Transverse colon (tissue), 4 donors: ENCODE measurements around the gene FRG1.

ENCODE experiments used
- EP300 ChIP-seq: sonication (generic); formaldehyde crosslinking; IDR thresholded peaks from one replicate; pipeline ENCODE4 v1.6.1; 2017; ENCODE audit warnings: antibody characterized with exemption, low read depth
- POLR2A ChIP-seq: fragments of 450-650 bp; IDR thresholded peaks from one replicate; pipeline ENCODE4 v1.6.1; 2016; ENCODE audit warnings: antibody characterized with exemption, mild to moderate bottlenecking, moderate library complexity
- POLR2AphosphoS5 ChIP-seq, 3 donors: sonication (generic); formaldehyde crosslinking; IDR thresholded peaks; one replicate each; pipeline ENCODE4 v1.6.1; 2016; ENCODE audit warnings: antibody characterized with exemption in 3 of 3
- TF ChIP-seq, protein P1 (sequence below), 5 experiments: fragments of 200-600 bp in 3 of 5; fragments of 450-650 bp in 2 of 5; sonication (generic) in 3 of 5; IDR thresholded peaks; 1 replicate in 2 of 5; 2 replicates in 3 of 5; pipeline ENCODE4 v1.5.1; 2016 to 2017; ENCODE audit warnings: antibody characterized with exemption in 5 of 5, inconsistent platforms in 3 of 5, mild to moderate bottlenecking in 2 of 5, moderate library complexity in 1 of 5

DNA sequence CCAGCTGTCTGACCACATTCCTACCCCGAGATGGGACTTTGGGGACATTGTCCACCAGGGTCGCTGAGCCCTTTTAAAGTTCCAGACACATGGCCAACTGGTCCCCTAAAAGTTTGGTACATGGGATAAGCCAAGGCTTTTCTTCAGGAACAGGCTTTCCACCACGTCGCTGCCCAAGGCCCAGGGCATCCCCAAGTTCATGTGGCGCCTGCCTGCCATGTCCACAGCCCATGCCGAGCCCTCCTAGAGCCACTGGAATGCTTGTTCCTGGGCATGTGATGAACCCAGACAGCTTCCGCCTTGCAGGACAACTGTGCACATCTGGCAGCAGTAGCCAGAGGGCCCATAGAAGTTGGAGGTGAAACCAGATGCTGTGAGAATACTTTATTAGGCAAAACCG lies 41.3 kb downstream of the FRG1 start:
- TF ChIP-seq, protein P1, sequence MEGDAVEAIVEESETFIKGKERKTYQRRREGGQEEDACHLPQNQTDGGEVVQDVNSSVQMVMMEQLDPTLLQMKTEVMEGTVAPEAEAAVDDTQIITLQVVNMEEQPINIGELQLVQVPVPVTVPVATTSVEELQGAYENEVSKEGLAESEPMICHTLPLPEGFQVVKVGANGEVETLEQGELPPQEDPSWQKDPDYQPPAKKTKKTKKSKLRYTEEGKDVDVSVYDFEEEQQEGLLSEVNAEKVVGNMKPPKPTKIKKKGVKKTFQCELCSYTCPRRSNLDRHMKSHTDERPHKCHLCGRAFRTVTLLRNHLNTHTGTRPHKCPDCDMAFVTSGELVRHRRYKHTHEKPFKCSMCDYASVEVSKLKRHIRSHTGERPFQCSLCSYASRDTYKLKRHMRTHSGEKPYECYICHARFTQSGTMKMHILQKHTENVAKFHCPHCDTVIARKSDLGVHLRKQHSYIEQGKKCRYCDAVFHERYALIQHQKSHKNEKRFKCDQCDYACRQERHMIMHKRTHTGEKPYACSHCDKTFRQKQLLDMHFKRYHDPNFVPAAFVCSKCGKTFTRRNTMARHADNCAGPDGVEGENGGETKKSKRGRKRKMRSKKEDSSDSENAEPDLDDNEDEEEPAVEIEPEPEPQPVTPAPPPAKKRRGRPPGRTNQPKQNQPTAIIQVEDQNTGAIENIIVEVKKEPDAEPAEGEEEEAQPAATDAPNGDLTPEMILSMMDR (IDR thresholded peaks at IDR 0.05) = no peak
- TF ChIP-seq POLR2A (no peak), EP300 (no peak), POLR2AphosphoS5 (IDR thresholded peaks at IDR 0.05) (no peak)
